NK-92 (cell line): ENCODE data around the gene MMP17.

ENCODE experiments used
- DNase-seq: peaks from one replicate; lab custom pipeline; 2025; ENCODE audit not compliant: unreplicated experiment; lab: John Stamatoyannopoulos, UW

MMP17 gene

DNA sequence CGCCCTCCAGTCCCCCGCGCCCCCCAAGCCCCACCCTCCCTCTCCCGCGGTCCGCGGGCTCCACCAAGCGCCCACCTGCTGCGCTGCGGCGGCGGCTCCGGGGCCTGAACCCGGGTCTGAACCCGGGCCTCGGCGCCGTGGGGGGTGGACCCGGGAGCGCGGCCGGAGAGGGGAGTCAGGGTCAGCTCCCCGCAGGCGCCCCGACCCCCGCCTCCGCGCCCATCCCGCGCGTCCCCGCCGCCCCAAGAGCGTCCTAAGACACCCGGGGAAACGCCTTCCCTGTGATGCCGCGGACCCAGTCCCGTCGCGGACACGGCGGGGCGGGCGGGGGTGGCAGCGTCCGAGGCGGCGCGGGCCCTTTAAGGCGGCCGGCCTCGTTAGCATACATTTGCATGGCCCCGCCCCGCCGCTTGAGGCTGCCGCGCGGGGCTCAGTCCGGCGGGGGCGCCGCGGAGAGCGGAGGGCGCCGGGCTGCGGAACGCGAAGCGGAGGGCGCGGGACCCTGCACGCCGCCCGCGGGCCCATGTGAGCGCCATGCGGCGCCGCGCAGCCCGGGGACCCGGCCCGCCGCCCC lies at the start of gene MMP17:
Gene MMP17 (plus strand): TSS at position 433 of the 574 bp plus-strand sequence. CDS start 102 bp downstream, at position 535.
- no peak for DNase-seq

DNA sequence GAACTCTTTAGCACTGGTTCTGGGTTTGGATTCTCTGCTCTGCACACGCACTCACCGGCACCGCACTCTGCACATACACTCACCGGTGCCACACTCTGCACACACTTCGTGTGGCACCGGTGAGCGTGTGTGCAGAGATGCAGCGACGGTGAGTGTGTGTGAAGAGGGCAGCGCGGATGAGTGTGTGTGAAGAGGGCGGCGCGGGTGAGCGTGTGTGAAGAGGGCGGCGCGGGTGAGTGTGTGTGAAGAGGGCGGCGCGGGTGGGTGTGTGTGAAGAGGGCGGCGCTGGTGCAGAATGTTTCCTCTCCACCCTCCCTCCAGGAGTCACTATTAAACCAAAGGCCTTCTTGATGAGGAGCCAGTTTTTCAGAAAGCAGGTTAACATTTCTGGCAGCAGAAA lies 49.2 kb upstream of the MMP17 start:
- no peak for DNase-seq

DNA sequence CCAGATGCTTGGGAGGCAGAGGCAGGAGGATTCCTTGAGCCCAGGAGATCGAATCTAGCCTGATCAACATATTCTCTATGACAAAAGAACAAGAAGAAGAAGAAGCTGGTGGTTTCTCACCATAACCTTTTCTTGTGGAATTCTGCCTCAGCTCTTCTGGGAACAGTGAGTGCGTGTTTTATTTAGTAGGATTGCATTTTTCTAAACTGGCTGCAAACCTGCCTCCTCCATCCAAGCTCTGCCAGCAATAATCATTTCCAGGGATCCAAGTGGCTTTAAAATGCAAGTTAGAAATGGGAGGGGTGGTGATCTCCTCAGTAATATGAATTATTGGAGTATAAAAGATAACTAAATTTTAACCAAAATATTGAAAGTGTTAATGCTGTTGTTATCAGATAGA lies 46.1 kb upstream of the MMP17 start:
- DNase-seq: no peak

DNA sequence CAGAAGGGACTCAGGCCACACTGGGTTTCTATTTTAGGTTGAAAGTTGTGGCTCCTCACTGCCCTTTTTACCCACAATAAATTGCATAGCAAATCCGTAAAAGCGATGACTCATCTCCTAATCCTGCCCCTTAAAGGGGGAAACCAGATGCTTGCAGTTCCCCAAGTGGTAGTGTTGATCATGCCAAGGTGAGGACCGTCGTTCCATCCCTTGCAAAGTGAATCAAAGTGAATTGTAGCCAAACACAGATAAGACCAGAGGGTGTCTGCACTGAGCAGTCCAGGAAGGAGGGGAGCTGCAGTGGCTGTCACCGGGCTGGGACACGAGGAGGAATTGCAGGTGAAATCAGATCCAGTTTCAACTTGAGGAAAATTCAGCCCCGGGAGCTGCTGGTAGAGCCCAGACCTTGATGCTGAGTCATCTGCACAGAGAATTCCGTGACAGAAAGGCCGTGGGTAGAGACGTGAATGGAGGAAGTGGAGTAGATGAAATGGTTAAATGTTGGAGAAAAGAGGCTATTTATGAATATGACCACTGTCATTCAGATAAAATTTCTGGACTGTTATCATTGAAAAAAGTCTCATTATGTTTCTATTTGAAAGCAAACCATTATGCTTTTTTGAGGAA lies 44.2 kb upstream of the MMP17 start:
- no peak for DNase-seq

DNA sequence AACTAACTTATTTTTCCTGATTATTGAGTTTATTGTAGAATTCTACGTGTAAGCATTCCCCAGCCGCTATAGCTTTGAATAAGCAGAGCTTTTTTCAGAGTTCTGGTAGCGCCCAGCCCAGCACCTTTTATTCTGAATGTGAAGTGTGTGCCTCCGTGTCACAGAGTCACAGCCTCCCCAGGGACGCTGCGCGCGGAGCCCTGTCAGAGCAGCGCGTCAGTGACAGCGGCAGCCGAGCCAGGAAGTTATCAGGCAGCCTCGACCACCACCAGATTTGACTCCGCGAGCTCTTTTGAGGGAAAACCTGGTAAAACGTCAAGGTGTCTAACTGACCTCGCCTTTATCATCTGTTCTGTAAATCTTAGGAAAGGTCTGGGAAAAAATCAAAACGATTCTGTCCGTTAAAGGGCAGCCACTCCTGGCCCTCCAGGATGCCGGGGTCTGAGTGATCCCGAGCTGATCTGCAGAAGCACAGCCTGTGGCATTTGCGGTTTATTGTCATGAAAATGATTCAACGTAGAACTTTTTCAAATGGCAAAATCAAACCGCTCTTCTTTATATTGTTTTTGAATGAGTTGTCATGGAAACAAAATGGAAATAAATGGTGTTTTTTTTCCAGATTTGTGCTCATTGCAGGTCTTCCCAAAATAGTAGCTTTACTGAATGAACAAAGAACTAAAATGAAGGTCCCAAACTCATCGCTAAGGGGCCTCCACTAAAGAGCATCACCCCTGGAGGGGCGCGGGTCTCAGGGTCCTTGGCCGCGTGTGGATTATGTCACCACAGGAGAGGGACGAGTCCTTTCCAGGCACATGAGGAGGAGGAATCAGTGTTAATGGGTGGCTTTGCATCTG lies 43.1 kb upstream of the MMP17 start:
- DNase-seq: no peak

DNA sequence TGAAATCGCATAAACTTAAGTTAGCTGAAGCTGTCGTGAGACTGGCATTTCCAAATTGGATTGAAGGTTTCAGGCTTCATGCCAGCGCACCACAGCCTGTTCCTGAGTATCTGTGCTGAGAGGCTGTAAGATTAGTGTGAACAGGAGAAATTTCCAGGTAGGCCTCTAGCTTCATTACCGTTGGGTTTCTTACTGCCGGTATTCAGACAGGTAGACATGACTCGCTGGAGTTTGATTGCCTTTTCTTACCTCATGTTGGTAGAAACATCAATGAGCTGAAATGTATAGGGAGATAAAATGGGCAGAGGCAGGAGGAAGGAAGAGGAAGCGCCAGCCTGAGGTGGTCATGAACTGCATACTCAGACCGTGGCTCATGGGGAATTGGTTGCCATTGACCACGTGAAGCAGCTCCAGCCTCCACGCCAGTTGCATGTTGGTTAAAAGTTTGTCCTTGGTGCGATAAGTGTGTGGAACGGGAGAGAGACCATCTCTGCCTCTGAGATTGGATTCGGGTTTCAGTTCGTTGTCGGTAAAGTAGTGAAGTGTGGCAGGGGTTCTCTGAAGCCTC lies 42.3 kb upstream of the MMP17 start:
- no peak for DNase-seq

DNA sequence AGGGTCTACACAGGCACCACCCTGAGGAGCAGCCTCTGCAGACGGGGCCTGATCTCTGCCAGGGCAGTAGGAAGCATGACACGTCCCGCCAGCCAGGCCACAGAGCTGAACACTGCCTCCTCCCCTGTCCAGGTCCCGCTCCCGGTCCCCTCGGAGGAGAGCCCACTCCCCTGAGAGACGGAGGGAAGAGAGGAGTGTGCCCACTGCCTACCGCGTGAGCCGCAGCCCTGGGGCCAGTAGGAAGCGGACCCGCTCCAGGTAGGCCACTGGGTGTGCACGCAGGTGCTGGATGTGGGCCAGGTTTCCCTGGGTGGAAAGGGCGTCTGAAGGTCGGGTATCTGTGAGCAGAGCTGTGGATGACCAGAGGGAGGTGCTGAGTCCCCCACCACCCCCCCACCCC lies 41.9 kb upstream of the MMP17 start:
- no peak for DNase-seq

DNA sequence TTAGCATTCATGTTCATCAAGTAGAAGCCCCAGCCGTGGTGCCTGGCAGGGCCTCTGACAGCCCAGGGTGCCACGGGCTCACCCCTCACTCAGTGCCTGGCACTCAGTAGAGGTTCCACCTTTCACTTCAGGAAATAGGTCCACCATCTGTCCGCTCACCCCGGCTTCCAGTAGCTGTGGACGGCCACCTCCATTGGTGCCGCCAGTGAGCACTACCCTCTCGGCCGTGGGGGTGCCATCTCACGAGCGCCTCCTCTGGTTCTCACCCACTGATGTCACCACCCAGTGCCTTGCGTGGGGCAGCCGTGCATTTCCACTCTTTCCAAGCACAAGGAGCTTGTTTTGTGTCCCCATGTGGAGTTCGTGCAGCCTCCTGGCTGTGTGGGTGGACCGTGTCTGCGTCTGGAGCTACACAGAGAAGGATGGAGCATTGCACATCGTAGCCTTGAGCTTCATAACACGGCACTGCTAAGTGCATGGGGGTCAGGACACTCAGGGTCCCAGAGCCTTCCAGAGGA lies 41.0 kb upstream of the MMP17 start:
- DNase-seq: no peak

DNA sequence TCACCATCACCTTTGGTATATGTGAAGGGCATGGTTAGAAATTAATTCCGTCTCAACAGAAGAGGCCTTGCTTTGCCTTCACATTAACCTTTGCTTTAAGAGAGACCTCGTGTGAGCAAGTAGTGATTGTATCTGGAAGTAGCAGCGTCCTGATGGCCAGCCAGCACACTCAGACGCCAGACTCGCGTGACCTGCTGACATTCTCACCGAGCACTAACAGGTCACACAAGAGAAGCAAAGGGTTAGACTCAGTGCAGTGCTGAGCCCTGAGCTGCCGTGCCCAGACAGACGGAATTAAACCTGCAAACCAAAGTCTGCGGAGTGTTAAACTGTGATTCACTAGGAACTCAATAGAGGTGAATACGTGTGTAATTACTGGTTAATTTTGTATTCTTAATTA lies 40.1 kb upstream of the MMP17 start:
- DNase-seq: no peak

DNA sequence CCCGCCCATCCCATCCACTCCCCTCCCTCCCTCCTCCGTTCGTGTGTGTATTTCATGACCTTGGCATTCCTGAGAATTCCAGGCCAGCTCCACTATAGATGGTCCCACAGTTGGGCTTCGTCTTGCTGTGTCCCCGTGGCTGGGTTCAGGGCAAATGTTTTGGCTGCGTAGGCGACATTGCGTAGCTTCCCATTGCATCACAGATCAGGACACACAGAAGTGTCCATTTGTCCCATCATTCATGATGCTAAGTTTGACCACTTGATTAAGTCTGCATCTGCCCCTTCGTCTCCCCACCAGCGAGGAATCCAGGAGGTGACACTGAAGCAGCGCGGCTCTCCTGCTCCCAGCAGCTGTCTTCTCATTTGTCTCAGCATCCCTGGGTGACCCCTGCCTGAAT lies 38.6 kb upstream of the MMP17 start:
- no peak for DNase-seq

DNA sequence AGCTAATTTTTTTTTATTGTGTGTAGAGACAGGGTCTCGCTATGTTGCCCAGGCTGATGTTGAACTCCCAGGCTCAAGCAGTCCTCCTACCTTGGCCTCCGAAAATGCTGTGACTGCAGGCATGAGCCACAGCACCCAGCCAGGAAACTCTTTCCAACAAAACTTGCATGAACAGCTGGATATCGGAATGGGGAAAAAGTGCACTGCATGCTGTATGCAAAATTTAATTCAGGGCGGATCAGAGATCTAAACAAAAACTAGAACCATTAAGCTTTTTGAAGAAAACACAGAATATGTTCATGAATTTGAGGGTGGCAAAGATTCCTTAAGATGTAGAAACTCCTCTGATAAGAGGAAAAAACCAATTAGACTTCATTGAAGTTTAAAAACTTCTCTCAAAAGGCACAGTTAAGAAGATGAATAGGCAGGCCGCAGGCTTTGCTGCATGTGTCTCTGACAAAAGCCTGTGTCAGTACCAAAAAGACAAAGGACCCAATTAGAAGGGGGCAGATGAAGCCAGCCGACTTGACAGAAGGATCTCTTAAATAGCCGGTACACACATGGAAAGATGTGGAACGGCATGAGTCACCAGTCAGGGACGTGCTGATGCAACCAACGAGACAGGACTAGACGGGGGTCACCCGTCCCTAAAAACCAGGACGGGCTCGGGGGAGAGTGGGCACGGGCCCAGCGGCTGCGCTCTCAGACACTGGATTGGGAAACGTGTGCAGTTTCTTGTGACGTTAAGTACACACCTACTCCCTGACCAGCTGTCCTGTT lies 34.8 kb upstream of the MMP17 start:
- DNase-seq: no peak

DNA sequence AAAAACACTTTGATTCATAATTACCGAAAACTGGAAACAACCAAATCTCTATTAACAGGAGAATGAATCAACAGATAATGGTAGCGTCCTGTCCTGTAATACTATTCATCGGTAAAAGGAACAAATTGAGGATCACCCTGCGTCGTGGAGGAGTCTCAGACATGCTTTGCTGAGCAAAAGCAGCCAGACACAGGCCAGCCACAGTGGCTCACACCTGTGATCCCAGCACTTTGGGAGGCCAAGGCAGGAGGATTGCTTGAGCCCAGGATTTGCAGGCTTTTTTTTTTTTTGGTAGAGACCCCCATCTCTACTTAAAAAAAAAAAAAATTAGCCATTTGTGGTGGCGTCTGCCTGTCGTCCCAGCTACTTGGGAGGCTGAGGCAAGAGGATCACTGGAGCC lies 34.1 kb upstream of the MMP17 start:
- DNase-seq: no peak

DNA sequence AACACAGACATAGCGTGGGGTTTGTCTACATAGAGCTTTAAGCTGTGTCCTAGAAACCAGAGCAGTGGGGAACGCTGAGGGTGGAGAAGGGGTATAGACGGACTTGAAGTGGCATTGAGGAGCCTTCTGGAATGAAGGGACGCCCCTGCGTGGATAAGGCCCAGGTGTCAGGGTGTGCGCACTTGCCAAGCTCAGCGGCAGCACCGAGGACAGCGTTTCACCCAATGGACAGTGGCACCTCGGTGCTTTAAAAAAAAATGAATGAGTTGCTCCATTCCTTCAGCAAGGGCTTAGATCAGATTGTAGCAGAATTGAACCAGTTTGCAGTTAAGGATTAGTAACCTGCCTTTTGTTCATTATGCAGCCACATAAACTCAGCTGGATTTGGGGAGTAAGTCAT lies 33.6 kb upstream of the MMP17 start:
- DNase-seq: no peak

DNA sequence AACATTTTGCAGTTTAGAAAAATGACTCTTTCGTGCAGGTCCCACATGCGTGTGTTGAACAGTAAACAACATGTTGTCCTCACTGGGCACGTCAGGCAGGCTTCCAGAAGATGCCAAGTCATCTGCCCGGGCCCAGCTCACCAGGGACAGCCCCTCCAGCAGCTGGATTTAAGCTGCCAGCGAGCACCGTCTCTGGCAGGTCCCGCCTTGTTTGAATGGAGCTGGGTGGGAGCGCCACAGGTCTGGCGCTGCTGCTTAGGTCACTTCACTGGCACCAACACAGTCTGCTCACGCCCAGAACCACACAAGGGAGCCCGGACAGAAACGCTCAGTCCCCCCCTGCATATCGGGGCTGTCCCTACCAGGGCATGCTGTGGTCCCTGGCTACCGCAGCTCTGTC lies 33.1 kb upstream of the MMP17 start:
- DNase-seq: no peak

DNA sequence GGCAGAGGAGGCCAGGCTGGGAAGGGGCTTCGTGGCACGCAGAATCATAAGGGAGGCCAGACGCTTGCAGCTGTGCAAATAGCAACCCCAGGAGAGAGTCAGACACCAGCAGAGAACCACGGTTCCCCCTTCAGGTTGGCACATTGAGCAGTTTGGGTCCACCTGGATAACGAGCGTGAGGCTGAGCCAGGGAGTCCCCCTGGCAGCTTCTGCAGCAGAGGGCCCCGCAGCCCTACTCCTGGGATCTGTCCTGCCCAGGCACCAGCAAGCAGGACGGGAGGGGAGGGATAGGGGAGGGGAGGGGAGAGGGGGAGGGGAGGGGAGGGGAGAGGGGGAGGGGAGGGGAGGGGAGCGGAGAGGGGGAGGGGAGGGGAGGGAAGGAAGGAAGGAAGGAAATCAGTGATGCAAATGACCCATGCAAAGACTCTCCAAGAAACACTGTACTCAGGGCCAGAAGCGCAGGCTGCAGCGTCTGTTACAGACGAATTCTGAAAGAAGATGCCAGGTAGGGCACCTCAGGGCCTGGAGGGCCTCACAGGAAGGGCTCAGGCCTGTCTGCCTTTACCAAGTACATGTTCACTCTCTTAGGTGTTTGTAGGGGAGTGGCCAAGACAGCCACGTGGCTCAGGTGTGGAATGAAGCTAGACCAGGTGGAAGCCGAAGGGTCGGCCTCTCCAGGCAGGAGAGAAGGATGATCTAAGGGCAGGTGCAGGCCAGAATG lies 32.3 kb upstream of the MMP17 start:
- DNase-seq: no peak

DNA sequence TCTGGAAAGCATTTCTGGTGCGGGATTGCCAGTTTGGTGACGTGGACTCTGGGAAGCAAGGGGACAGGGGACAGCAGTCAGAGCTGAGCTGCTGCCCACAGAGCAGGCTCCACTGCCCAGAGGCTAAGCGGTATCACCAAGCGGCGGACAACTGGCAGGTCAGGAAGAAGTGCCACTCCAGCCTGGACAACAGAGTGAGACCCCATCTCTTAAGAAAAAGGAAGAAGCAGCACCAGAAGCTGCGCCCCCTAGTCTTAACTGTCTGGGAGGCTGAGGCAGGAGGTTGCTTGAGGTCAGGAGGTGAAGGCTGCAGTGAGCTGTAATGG lies 31.8 kb upstream of the MMP17 start:
- DNase-seq: no peak

DNA sequence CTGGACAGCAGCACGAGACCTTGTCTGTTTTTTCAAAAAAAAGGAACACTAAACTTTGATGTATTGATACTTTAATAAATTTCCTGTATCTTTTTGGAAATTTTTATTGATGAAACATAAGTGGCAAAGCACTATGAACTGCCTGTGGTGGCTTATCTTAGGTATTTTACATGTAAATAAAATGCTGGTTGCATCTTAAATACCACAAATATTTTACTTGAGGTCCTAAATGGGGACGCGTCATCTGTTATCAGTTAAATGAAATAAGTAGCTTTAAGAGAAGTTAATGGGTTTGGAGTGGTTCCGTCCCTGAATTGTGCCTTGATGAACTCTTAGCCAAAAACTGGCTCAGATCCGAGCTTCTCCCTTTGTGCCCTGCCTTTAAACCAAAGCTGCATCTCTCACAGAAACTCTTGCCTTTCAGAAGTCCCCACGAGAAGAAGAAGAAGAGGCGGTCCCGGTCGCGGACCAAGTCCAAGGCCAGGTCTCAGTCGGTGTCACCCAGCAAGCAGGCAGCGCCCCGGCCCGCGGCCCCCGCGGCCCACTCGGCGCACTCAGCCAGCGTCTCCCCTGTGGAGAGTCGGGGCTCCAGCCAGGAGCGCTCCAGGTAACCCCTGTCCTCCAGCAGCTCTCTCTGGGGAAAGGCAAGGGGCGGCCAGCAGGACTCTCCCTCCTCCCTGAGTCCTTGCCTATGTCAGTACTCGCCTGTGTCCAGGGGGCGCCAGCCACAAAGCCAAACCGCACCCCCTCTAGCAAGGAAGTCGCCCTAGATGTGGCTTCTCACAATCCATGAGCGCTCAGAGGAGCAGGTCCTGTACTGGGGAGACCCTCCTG lies 31.2 kb upstream of the MMP17 start:
- DNase-seq: no peak

DNA sequence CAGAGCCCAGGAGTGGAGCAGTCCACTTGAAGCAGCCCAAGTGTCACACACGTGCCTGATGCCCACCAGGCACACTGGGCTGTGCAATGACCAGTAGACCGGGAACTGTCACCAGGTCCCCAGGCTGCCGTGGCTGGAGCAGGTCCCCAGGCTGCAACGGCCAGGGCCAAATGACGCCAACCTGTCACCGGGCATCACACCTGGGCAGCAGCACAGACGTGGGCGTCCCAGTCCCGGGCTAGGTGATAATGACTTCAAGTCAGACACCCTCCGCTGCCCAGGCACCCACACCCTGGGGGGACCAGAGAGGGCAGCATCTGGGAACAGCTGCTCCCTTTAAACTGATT lies 30.6 kb upstream of the MMP17 start:
- no peak for DNase-seq

DNA sequence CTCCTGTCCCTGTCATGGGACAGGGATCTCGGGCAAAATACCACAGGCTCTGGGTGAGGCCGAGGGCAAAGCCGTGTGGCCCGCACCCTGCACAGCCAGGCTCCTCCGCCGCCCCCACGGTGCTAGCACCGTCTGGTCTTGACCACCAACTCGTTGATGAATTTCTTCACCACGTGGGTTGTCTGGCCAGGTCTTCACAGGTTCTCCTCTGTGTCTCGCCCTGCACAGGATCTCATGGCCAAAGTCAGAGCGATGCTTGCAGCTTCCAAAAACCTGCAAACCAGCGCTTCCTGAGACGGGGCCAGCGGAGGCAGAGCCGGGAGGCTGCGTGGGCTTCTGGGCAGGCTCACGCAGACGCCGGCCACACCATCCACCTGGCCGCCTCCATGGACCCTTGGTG lies 29.0 kb upstream of the MMP17 start:
- DNase-seq: no peak
